Neural cell (in vitro differentiated cells): ENCODE results near the gene SGCD.

Source experiments
- CTCF ChIP-seq: fragments of 450-650 bp; IDR thresholded peaks from 2 replicates; pipeline ENCODE4 v1.5.1; 2014; ENCODE audit warnings: antibody characterized with exemption, mild to moderate bottlenecking, moderate library complexity; ENCODE audit not compliant: poor library complexity, severe bottlenecking
- MXI1 ChIP-seq: fragments of 450-650 bp; conservative IDR thresholded peaks from 2 replicates; pipeline ENCODE4 v1.6.1; 2014; ENCODE audit warnings: antibody characterized with exemption, mild to moderate bottlenecking; ENCODE audit not compliant: poor library complexity, severe bottlenecking
- RAD21 ChIP-seq: fragments of 450-650 bp; conservative IDR thresholded peaks from 2 replicates; pipeline ENCODE4 v1.6.1; 2014; ENCODE audit warnings: antibody characterized with exemption, mild to moderate bottlenecking, moderate library complexity
- REST ChIP-seq: IDR thresholded peaks from 2 replicates; pipeline ENCODE4 v1.6.1; 2012; ENCODE audit warnings: borderline replicate concordance
- SMC3 ChIP-seq: fragments of 450-650 bp; conservative IDR thresholded peaks from 2 replicates; pipeline ENCODE4 v1.6.1; 2014; ENCODE audit warnings: antibody characterized with exemption, mild to moderate bottlenecking, moderate library complexity; ENCODE audit not compliant: poor library complexity

GRCh38 chr5:156388233-156388632 is 61.3 kb downstream of the SGCD start:
- TF ChIP-seq CTCF: no peak
- no peak for TF ChIP-seq REST
- no peak for TF ChIP-seq RAD21
- TF ChIP-seq MXI1: no peak
- TF ChIP-seq SMC3: no peak
